Ascending aorta (tissue), 2 donors: ENCODE data around the gene OR52B6. TPM values are rescaled to one million over a fixed set of nuclear protein-coding genes. Genes with fewer than 3 reads are reported as not detected.

Experiments
- DNase-seq, 2 donors: peaks; one replicate each; pipeline ENCODE4 v3.0.0-alpha.2; 2019; ENCODE audit warnings: low spot score in 2 of 2
- H3K27ac ChIP-seq, 2 donors: fragments of 200-600 bp; sonication (generic); one replicate each; pipeline ENCODE4 v1.5.1; 2016 to 2017; ENCODE audit warnings: mild to moderate bottlenecking in 1 of 2
- H3K27me3 ChIP-seq: fragments of 200-600 bp; sonication (generic); one replicate; pipeline ENCODE4 v1.5.1; 2017
- H3K36me3 ChIP-seq, 2 donors: fragments of 200-600 bp; sonication (generic); one replicate each; pipeline ENCODE4 v1.5.1; 2016
- H3K4me1 ChIP-seq, 2 donors: fragments of 200-600 bp; sonication (generic); one replicate each; pipeline ENCODE4 v1.5.1; 2016 to 2017; ENCODE audit warnings: mild to moderate bottlenecking in 1 of 2
- H3K4me3 ChIP-seq, 2 donors: fragments of 200-600 bp; sonication (generic); one replicate each; pipeline ENCODE4 v1.5.1; 2016 to 2017; ENCODE audit warnings: mild to moderate bottlenecking in 1 of 2
- H3K9me3 ChIP-seq, 2 donors: fragments of 200-600 bp; sonication (generic); one replicate each; pipeline ENCODE4 v1.5.1; 2016
- CTCF ChIP-seq, 3 experiments: fragments of 200-600 bp in 2 of 3; fragments of 450-650 bp in 1 of 3; sonication (generic) in 2 of 3; IDR thresholded peaks; one replicate each; pipeline ENCODE4 v1.5.1; 2016 to 2019; ENCODE audit warnings: antibody characterized with exemption in 3 of 3, mild to moderate bottlenecking in 1 of 3, moderate library complexity in 1 of 3
- intact Hi-C: fragments of 100-400 bp; cut with DNase I; formaldehyde crosslinking; loops from one replicate; pipeline ENCODE4 v1.15.1; 2023
- total RNA-seq: library from RNA; depleted of rRNA; stranded (reverse); fragments of >200 nt; gene quantifications from one replicate; pipeline ENCODE4 v1.1.0, GENCODE V29; 2016

The OR52B6 gene
- not detected for total RNA-seq

GRCh38 chr11:5580577-5580976 lies at the start of gene OR52B6:
OR52B6 (plus strand) TSS chr11:5580877; CDS start chr11:5580877, 0 bp downstream.
- Histone ChIP-seq H3K36me3 (no peaks in the 10 kb centered on the region), H3K27me3 (no peaks in the 10 kb centered on the region), H3K9me3 (no peaks in the 10 kb centered on the region), H3K27ac (no peak within 1 kb of the TSS), H3K4me3 (no peak within 1 kb of the TSS), H3K4me1 (no peaks in the 10 kb centered on the region)
- DNase-seq: no peak
- intact Hi-C loops: no loop called here
- no peak for TF ChIP-seq CTCF (IDR thresholded peaks at IDR 0.05)

- intact Hi-C loops: no loop called here
- no peak for TF ChIP-seq CTCF (IDR thresholded peaks at IDR 0.05)
- DNase-seq: no peak
- no peak overlapping the region for H3K27ac ChIP-seq
- H3K36me3 ChIP-seq: no peaks in the 10 kb centered on the region
- no peaks in the 10 kb centered on the region for H3K4me1 ChIP-seq
- no peaks in the 10 kb centered on the region for H3K27me3 ChIP-seq
- H3K9me3 ChIP-seq: no peaks in the 10 kb centered on the region
- H3K4me3 ChIP-seq: no peak overlapping the region
Observed at GRCh38 chr11:5531053-5531831, 49.4 kb upstream of the OR52B6 start.

- Histone ChIP-seq H3K27me3 (no peaks in the 10 kb centered on the region), H3K4me3 (no peak overlapping the region), H3K9me3 (no peaks in the 10 kb centered on the region), H3K27ac (no peak overlapping the region), H3K36me3 (no peaks in the 10 kb centered on the region), H3K4me1 (no peaks in the 10 kb centered on the region)
- no peak for DNase-seq
- intact Hi-C loops: no loop called here
- no peak for TF ChIP-seq CTCF (IDR thresholded peaks at IDR 0.05)
Observed at GRCh38 chr11:5534046-5534445, 46.6 kb upstream of the OR52B6 start.

GRCh38 chr11:5536482-5536881 lies 44.2 kb upstream of the OR52B6 start:
- Histone ChIP-seq H3K9me3 (no peaks in the 10 kb centered on the region), H3K27ac (no peak overlapping the region), H3K27me3 (no peaks in the 10 kb centered on the region), H3K4me3 (no peak overlapping the region), H3K4me1 (no peaks in the 10 kb centered on the region), H3K36me3 (no peaks in the 10 kb centered on the region)
- intact Hi-C loops: no loop called here
- no peak for TF ChIP-seq CTCF (IDR thresholded peaks at IDR 0.05)
- no peak for DNase-seq

GRCh38 chr11:5541427-5541826 lies 39.2 kb upstream of the OR52B6 start:
- H3K36me3 ChIP-seq: no peaks in the 10 kb centered on the region

More at GRCh38 chr11:5541427-5541826, 39.2 kb upstream of the OR52B6 start:
- Histone ChIP-seq H3K4me3 (no peak overlapping the region), H3K4me1 (no peaks in the 10 kb centered on the region), H3K27me3 (no peaks in the 10 kb centered on the region), H3K27ac (no peak overlapping the region), H3K9me3 (no peaks in the 10 kb centered on the region)
- TF ChIP-seq CTCF (IDR thresholded peaks at IDR 0.05): no peak
- DNase-seq: no peak
- intact Hi-C loops: no loop called here
